ENCODE results near the gene PLXNA2.

GRCh38 chr1:208257351-208257750 is 13.2 kb upstream of the PLXNA2 start:
- TF ChIP-seq CTCF (IDR thresholded peaks at IDR 0.05; ENCODE audit: low read depth, low read length) (no peak), EZH2phosphoT487 (IDR thresholded peaks at IDR 0.05; ENCODE audit: low read depth) (no peak)
